Caco-2 (cell line): ENCODE data around the gene ARPC1B. TPM values are rescaled to one million over a fixed set of nuclear protein-coding genes. Genes with fewer than 3 reads are reported as not detected.

Source experiments
- BruUV-seq: library from RNA; stranded (reverse); fragments of 400-500 nt; replicated peaks from 2 replicates; lab custom pipeline; 2021; lab: Mats Ljungman, UMichigan
- CTCF ChIA-PET: fragments of 300-600 bp; sonication (Branson Sonifier 250); formaldehyde crosslinking; loops from one replicate; lab custom pipeline; 2022; ENCODE audit warnings: antibody characterized with exemption; lab: Charles Lee
- POLR2A ChIA-PET: fragments of 300-600 bp; sonication (Branson Sonifier 250); formaldehyde crosslinking; loops from one replicate; lab custom pipeline; 2022; ENCODE audit warnings: antibody characterized with exemption; lab: Charles Lee
- DNase-seq, 2 experiments: peaks; one replicate each; pipeline versions ENCODE4 v3.0.0 to v3.0.0-alpha.2; 2020 to 2022
- H3K27me3 ChIP-seq: replicated peaks from 2 replicates; pipeline ENCODE4 v1.6.0; 2011; ENCODE audit warnings: low read length; ENCODE audit not compliant: control insufficient read depth, insufficient read depth
- H3K36me3 ChIP-seq: 2 replicates; pipeline ENCODE4 v1.5.1; 2011; ENCODE audit warnings: low read length; ENCODE audit not compliant: control insufficient read depth, insufficient read depth
- H3K4me1 ChIP-seq: fragments of 250-450 bp; sonication (Bioruptor Pico); 2 replicates; pipeline ENCODE4 v1.5.1; 2020; ENCODE audit warnings: mild to moderate bottlenecking
- H3K4me3 ChIP-seq: 2 replicates; pipeline ENCODE4 v1.5.1; 2011; ENCODE audit warnings: low read depth, mild to moderate bottlenecking, control low read depth, low read length
- H3K9me3 ChIP-seq: fragments of 250-450 bp; sonication (Bioruptor Pico); 2 replicates; pipeline ENCODE4 v1.5.1; 2020; ENCODE audit warnings: mild to moderate bottlenecking, moderate library complexity
- H3K27ac Mint-ChIP-seq: one replicate; pipeline ENCODE4 v1.8.0; 2022; ENCODE audit warnings: mixed read lengths; ENCODE audit not compliant: unreplicated experiment
- H3K27me3 Mint-ChIP-seq: one replicate; pipeline ENCODE4 v1.8.0; 2022; ENCODE audit warnings: mixed read lengths; ENCODE audit not compliant: insufficient read depth, unreplicated experiment
- H3K36me3 Mint-ChIP-seq: one replicate; pipeline ENCODE4 v1.8.0; 2022; ENCODE audit warnings: mild to moderate bottlenecking, mixed read lengths; ENCODE audit not compliant: insufficient read depth, unreplicated experiment
- H3K4me1 Mint-ChIP-seq: one replicate; pipeline ENCODE4 v1.8.0; 2022; ENCODE audit warnings: low read depth, mixed read lengths; ENCODE audit not compliant: unreplicated experiment
- H3K4me3 Mint-ChIP-seq: one replicate; pipeline ENCODE4 v1.8.0; 2022; ENCODE audit warnings: mild to moderate bottlenecking, moderate library complexity, mixed read lengths; ENCODE audit not compliant: unreplicated experiment
- H3K9me3 Mint-ChIP-seq: one replicate; pipeline ENCODE4 v1.8.0; 2022; ENCODE audit warnings: mixed read lengths; ENCODE audit not compliant: unreplicated experiment
- CTCF ChIP-seq, 2 experiments: fragments of 200-600 bp in 1 of 2; IDR thresholded peaks; 1 replicate in 1 of 2; 2 replicates in 1 of 2; pipeline versions ENCODE4 v1.5.1 to v1.8.0; 2011 to 2022; ENCODE audit warnings: antibody characterized with exemption in 1 of 2, control low read depth in 1 of 2, inconsistent platforms in 1 of 2, low read depth in 1 of 2, low read length in 1 of 2, mild to moderate bottlenecking in 1 of 2, moderate library complexity in 1 of 2; ENCODE audit not compliant: insufficient read depth in 1 of 2, severe bottlenecking in 1 of 2, unreplicated experiment in 1 of 2
- intact Hi-C: fragments of 100-400 bp; cut with micrococcal nuclease; formaldehyde crosslinking; loops from one replicate; pipeline ENCODE4 v1.10.0; 2022; ENCODE audit not compliant: unreplicated experiment
- total RNA-seq: library from RNA; stranded (reverse); gene quantifications from 2 replicates; pipeline ENCODE4 v1.2.3, GENCODE V29; 2022

The ARPC1B gene
- total RNA-seq, 1 experiment from 2014 or later = 128 TPM

GRCh38 chr7:99437946-99438572 lies 63.5 kb downstream of the ARPC1B start:
- H3K4me1 Mint-ChIP-seq = peaks cover 24% of the 10 kb centered on the region
- Histone ChIP-seq H3K27me3 (no peaks in the 10 kb centered on the region), H3K4me3 (peak overlapping the region; percentile 100), H3K4me1 (peaks cover 38% of the 10 kb centered on the region), H3K36me3 (peaks cover 5% of the 10 kb centered on the region), H3K9me3 (no peaks in the 10 kb centered on the region)
- no peaks in the 10 kb centered on the region for H3K9me3 Mint-ChIP-seq
- peak overlapping the region; percentile 98 for H3K27ac Mint-ChIP-seq
- DNase-seq = no peak
- no peak for TF ChIP-seq CTCF (IDR thresholded peaks at IDR 0.05; ENCODE audit: insufficient read depth in 1 of 2, low read depth in 1 of 2, low read length in 1 of 2, severe bottlenecking in 1 of 2, unreplicated experiment in 1 of 2)
- peak overlapping the region; percentile 100 for H3K4me3 Mint-ChIP-seq
- ChIA-PET POLR2A (interaction anchor here (0.6 to 1.0 kb wide), 2 partner anchors 29 to 34 kb away, joined by 5 to 6 read pairs; partner anchors contain the start of gene BUD31), CTCF (no interaction called here)
- no peaks in the 10 kb centered on the region for H3K27me3 Mint-ChIP-seq
- peaks cover 100% of the 10 kb centered on the region for H3K36me3 Mint-ChIP-seq
- intact Hi-C loops = no loop called here
- no TSS peak for BruUV-seq

- H3K4me3 ChIP-seq = peak within 1 kb of the TSS; percentile 100
- peak; percentile 96 to 97 for DNase-seq
- intact Hi-C loops = no loop called here
- peaks cover 20% of the 10 kb centered on the region for H3K4me1 Mint-ChIP-seq
- no peaks in the 10 kb centered on the region for H3K27me3 ChIP-seq
- peaks cover 30% of the 10 kb centered on the region for H3K4me1 ChIP-seq
- H3K36me3 ChIP-seq = peaks cover 11% of the 10 kb centered on the region
- no TSS peak for BruUV-seq
- no peaks in the 10 kb centered on the region for H3K9me3 ChIP-seq
- H3K4me3 Mint-ChIP-seq = peak within 1 kb of the TSS; percentile 100
- peak within 1 kb of the TSS; percentile 98 for H3K27ac Mint-ChIP-seq
- TF ChIP-seq CTCF (IDR thresholded peaks at IDR 0.05; ENCODE audit: insufficient read depth in 1 of 2, low read depth in 1 of 2, low read length in 1 of 2, severe bottlenecking in 1 of 2, unreplicated experiment in 1 of 2) = no peak
- ChIA-PET CTCF (no interaction called here), POLR2A (interaction anchor here (0.5 to 1.0 kb wide), 2 partner anchors 30 to 62 kb away, joined by 4 to 6 read pairs; partner anchors contain the start of gene BUD31)
- H3K36me3 Mint-ChIP-seq = peaks cover 100% of the 10 kb centered on the region
- H3K9me3 Mint-ChIP-seq = no peaks in the 10 kb centered on the region
- H3K27me3 Mint-ChIP-seq = no peaks in the 10 kb centered on the region
These were observed 64.3 kb downstream of the ARPC1B start, which contains the start of the genes CPSF4 and PTCD1 for GRCh38 chr7:99438573-99439480. Gene CPSF4 (plus strand): TSS chr7:99438943. CDS start chr7:99439083, 140 bp downstream. Gene PTCD1 (minus strand): TSS chr7:99438798. CDS start chr7:99435242, 3,556 bp downstream.

- peak overlapping the region; percentile 98 for H3K27ac Mint-ChIP-seq
- peak overlapping the region; percentile 100 for H3K4me3 Mint-ChIP-seq
- no peaks in the 10 kb centered on the region for H3K9me3 ChIP-seq
- POLR2A ChIA-PET = no interaction called here
- no peaks in the 10 kb centered on the region for H3K27me3 Mint-ChIP-seq
- CTCF ChIA-PET = no interaction called here
- no peaks in the 10 kb centered on the region for H3K9me3 Mint-ChIP-seq
- H3K36me3 Mint-ChIP-seq = peaks cover 100% of the 10 kb centered on the region
- peaks cover 16% of the 10 kb centered on the region for H3K36me3 ChIP-seq
- TF ChIP-seq CTCF (IDR thresholded peaks at IDR 0.05; ENCODE audit: insufficient read depth in 1 of 2, low read depth in 1 of 2, low read length in 1 of 2, severe bottlenecking in 1 of 2, unreplicated experiment in 1 of 2) = no peak
- no TSS peak for BruUV-seq
- peak overlapping the region; percentile 100 for H3K4me3 ChIP-seq
- no peaks in the 10 kb centered on the region for H3K27me3 ChIP-seq
- intact Hi-C loops = no loop called here
- DNase-seq = no peak
- peaks cover 20% of the 10 kb centered on the region for H3K4me1 ChIP-seq
- peaks cover 19% of the 10 kb centered on the region for H3K4me1 Mint-ChIP-seq
These were observed 65.7 kb downstream of the ARPC1B start for GRCh38 chr7:99440195-99440594.
